GM19240 (cell line): ENCODE data around the gene GRK6.

Source experiments
- DNase-seq: peaks from one replicate; pipeline ENCODE4 v3.0.0; 2011; ENCODE audit warnings: low spot score; ENCODE audit not compliant: insufficient read length

The GRK6 gene

GRCh38 chr5:177439518-177440053 lies 13.1 kb downstream of the GRK6 start:
- DNase-seq: no peak

GRCh38 chr5:177440211-177440989 lies 13.9 kb downstream of the GRK6 start:
- DNase-seq: no peak

GRCh38 chr5:177440990-177441780 lies 14.7 kb downstream of the GRK6 start:
- DNase-seq: no peak

GRCh38 chr5:177442066-177442826 lies 15.8 kb downstream of the GRK6 start:
- DNase-seq: no peak

- no peak for DNase-seq
Measured at GRCh38 chr5:177443144-177443983, 16.9 kb downstream of the GRK6 start.

- DNase-seq: no peak
Measured at GRCh38 chr5:177444106-177445051, 17.9 kb downstream of the GRK6 start.

- no peak for DNase-seq
Measured at GRCh38 chr5:177445052-177445916, 18.8 kb downstream of the GRK6 start.

GRCh38 chr5:177445917-177446199 lies 19.4 kb downstream of the GRK6 start:
- no peak for DNase-seq

- peak; percentile 90 for DNase-seq
Measured at GRCh38 chr5:177446200-177447065, 20.0 kb downstream of the GRK6 start, which contains the start of gene PRR7. PRR7 (plus strand) TSS chr5:177446814; CDS start chr5:177455068, 8,254 bp downstream.

- no peak for DNase-seq
Measured at GRCh38 chr5:177447066-177447610, 20.7 kb downstream of the GRK6 start.

GRCh38 chr5:177447611-177448243 lies 21.3 kb downstream of the GRK6 start:
- no peak for DNase-seq

- DNase-seq: no peak
Measured at GRCh38 chr5:177448244-177448950, 21.9 kb downstream of the GRK6 start.

GRCh38 chr5:177449140-177450061 lies 22.9 kb downstream of the GRK6 start:
- DNase-seq: no peak

GRCh38 chr5:177450667-177451424 lies 24.4 kb downstream of the GRK6 start:
- no peak for DNase-seq
